Astrocyte (in vitro differentiated cells and primary cell): ENCODE measurements around the gene PSG7.
"Not testable (repeated sequence)": the region's sequence is repeated elsewhere in the genome, so short reads cannot be mapped to it uniquely, and the experiment has no call there.

ENCODE experiments used
- EZH2 ChIP-seq: IDR thresholded peaks from 2 replicates; pipeline ENCODE4 v1.6.1; 2012; ENCODE audit warnings: mild to moderate bottlenecking, low read length, inconsistent platforms; ENCODE audit not compliant: insufficient read depth
- TF ChIP-seq, protein P1 (sequence below): IDR thresholded peaks from 2 replicates; pipeline ENCODE4 v1.5.1; 2011; ENCODE audit warnings: low read depth, mild to moderate bottlenecking, inconsistent platforms, low read length, moderate library complexity; ENCODE audit not compliant: insufficient read depth

DNA sequence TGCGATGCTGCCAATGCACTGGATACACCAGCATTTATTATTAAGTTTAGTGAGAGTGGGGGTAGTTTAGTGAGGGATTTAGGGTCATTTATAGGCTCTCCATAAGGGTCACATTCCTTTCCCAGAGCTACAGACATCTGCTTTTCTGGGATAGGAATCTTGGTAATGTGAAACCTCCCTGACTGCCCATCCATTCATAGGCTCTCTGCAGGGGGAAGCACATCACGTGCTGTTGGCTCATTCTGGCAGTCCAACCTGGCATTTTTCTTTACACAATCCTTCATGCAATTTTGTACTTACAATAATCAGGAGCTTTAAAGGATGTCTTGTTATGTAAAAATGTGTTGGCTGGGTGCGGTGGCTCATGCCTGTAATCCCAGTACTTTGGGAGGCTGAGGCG, 36.4 kb downstream of the PSG7 start:
- TF ChIP-seq, protein P1, sequence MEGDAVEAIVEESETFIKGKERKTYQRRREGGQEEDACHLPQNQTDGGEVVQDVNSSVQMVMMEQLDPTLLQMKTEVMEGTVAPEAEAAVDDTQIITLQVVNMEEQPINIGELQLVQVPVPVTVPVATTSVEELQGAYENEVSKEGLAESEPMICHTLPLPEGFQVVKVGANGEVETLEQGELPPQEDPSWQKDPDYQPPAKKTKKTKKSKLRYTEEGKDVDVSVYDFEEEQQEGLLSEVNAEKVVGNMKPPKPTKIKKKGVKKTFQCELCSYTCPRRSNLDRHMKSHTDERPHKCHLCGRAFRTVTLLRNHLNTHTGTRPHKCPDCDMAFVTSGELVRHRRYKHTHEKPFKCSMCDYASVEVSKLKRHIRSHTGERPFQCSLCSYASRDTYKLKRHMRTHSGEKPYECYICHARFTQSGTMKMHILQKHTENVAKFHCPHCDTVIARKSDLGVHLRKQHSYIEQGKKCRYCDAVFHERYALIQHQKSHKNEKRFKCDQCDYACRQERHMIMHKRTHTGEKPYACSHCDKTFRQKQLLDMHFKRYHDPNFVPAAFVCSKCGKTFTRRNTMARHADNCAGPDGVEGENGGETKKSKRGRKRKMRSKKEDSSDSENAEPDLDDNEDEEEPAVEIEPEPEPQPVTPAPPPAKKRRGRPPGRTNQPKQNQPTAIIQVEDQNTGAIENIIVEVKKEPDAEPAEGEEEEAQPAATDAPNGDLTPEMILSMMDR = not testable (repeated sequence)
- not testable (repeated sequence) for TF ChIP-seq EZH2
